Measurements from ENCODE around the gene OR8D1. TPM values are rescaled to one million over a fixed set of nuclear protein-coding genes. Genes with fewer than 3 reads are reported as not detected.

The OR8D1 gene
- total and polyA plus RNA-seq, 2 of the 8 experiments (the other 6 are each of a cell fraction or from before 2014, with no cell fraction given) = not detected

DNA sequence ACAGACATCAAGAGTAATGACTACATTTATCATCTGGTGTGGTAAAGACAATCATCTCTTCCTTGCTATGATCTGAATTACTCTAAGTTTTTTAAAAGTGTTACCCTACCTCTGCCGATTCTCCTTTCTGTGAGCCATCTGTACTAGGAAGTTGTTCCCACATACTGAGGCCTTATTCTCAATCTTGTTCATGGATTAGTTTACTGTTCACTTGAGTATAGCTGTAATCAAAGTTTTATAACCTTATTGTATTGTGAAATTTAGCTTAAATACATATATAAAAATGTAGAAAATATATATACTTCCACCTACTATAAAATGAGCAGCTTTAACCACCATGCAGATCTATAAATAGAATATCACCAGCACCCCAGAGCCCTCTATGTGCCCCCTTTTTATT is 8.6 kb upstream of the OR8D1 start:
- Histone ChIP-seq H3K56ac (replicated peaks; ENCODE audit: insufficient read length, low read depth, low read length) (no peak overlapping the region), H4K8ac (ENCODE audit: extremely low read depth, insufficient read depth, low read length) (no peak overlapping the region), H3K9ac (replicated peaks in 1 of 4; ENCODE audit: extremely low read depth in 1 of 4, low read depth in 3 of 4, low read length in 3 of 4) (no peak overlapping the region), H3K9me3 (ENCODE audit: insufficient read depth in 2 of 2, low read depth in 1 of 2, low read length in 1 of 2) (no peaks in the 10 kb centered on the region; a peak in 2 of 4 replicates), H4K20me1 (replicated peaks in 1 of 2; ENCODE audit: control insufficient read depth in 1 of 2, insufficient read depth in 2 of 2, low read length in 2 of 2) (no peaks in the 10 kb centered on the region), H2BK12ac (ENCODE audit: low read depth, low read length) (no peak overlapping the region), H3K4me3 (ENCODE audit: extremely low read depth in 1 of 4, insufficient read depth in 2 of 4, low read depth in 3 of 4, low read length in 4 of 4) (no peak overlapping the region), H3K4me2 (ENCODE audit: insufficient read depth in 1 of 2, low read depth in 2 of 2, low read length in 2 of 2) (no peak overlapping the region), H3K14ac (ENCODE audit: insufficient read length) (no peak overlapping the region), H3K27me3 (replicated peaks in 1 of 4; ENCODE audit: control insufficient read depth in 3 of 4, extremely low read depth in 1 of 4, insufficient read depth in 3 of 4, low read length in 3 of 4) (no peaks in the 10 kb centered on the region), H3K4me1 (replicated peaks in 1 of 4; ENCODE audit: control insufficient read depth in 3 of 4, insufficient read depth in 4 of 4, low read length in 3 of 4) (no peaks in the 10 kb centered on the region), H2AFZ (ENCODE audit: low read length) (no peak overlapping the region), H3K23me2 (ENCODE audit: low read depth, low read length) (no peaks in the 10 kb centered on the region; the same call in 1 of the 2 replicates), H2BK120ac (replicated peaks; ENCODE audit: low read depth, low read length) (no peak overlapping the region), H2BK20ac (ENCODE audit: low read length) (no peak overlapping the region), H3K79me1 (ENCODE audit: low read depth, low read length) (no peaks in the 10 kb centered on the region), H2BK15ac (ENCODE audit: low read length) (no peak overlapping the region), H3K79me2 (ENCODE audit: control insufficient read depth in 1 of 2, insufficient read depth in 2 of 2, low read length in 2 of 2) (no peaks in the 10 kb centered on the region), H3K18ac (ENCODE audit: extremely low read depth, low read length) (no peak overlapping the region), H2AK5ac (ENCODE audit: low read depth, low read length) (no peak overlapping the region), H4K5ac (ENCODE audit: insufficient read length, low read depth, low read length) (no peak overlapping the region), H3K27ac (ENCODE audit: low read depth, low read length) (no peak overlapping the region), H4K91ac (replicated peaks; ENCODE audit: insufficient read length, low read length) (no peak overlapping the region), H2BK5ac (ENCODE audit: low read depth, low read length) (no peak overlapping the region), H3K4ac (replicated peaks; ENCODE audit: insufficient read length, low read depth, low read length) (no peak overlapping the region), H3K36me3 (ENCODE audit: control insufficient read depth in 2 of 4, insufficient read depth in 4 of 4, low read length in 3 of 4) (no peaks in the 10 kb centered on the region), H3K23ac (ENCODE audit: insufficient read length) (no peak overlapping the region)
- ChIA-PET POLR2A (ENCODE audit: partially characterized antibody) (no interaction called here), CTCF (ENCODE audit: partially characterized antibody) (interaction anchor here (1.2 kb wide), 1 partner anchor 262 kb away, joined by 3 read pairs; no protein-coding TSS in a partner anchor)
- TF ChIP-seq POLR2AphosphoS5 (IDR thresholded peaks at IDR 0.05; ENCODE audit: low read depth, low read length) (no peak), SUZ12 (IDR thresholded peaks at IDR 0.05; ENCODE audit: low read length) (no peak), GTF2F1 (IDR thresholded peaks at IDR 0.05; ENCODE audit: borderline replicate concordance, low read depth, low read length) (no peak), TAF1 (IDR thresholded peaks at IDR 0.05; ENCODE audit: low read depth, low read length) (no peak)
- TF ChIP-seq, protein P1, sequence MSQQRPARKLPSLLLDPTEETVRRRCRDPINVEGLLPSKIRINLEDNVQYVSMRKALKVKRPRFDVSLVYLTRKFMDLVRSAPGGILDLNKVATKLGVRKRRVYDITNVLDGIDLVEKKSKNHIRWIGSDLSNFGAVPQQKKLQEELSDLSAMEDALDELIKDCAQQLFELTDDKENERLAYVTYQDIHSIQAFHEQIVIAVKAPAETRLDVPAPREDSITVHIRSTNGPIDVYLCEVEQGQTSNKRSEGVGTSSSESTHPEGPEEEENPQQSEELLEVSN (IDR thresholded peaks at IDR 0.05) = no peak
- WGBS, 2 experiments (ENCODE audit: extremely low coverage in 1 of 2, insufficient coverage in 1 of 2, insufficient read length in 1 of 2, insufficient replicate concordance in 2 of 2, low coverage in 1 of 2, low lambda C conversion rate in 2 of 2, missing lambda C conversion rate in 1 of 2) = 72% methylated on average over 1 of the region's 1 CpG; no CpG with 5 or more reads in 1 of the 2 experiments
- DNase-seq (ENCODE audit: low read depth in 1 of 2, low spot score in 2 of 2) = no peak
- FAIRE-seq = no peak
